ENCODE results near the gene ATP10D. TPM values are rescaled to one million over a fixed set of nuclear protein-coding genes. Genes with fewer than 3 reads are reported as not detected.
A peak's percentile ranks its signal among the peaks of the same experiment; 100 is the strongest.

ATP10D gene
- total RNA-seq, 1 experiment from 2014 or later = 3.8 TPM

DNA sequence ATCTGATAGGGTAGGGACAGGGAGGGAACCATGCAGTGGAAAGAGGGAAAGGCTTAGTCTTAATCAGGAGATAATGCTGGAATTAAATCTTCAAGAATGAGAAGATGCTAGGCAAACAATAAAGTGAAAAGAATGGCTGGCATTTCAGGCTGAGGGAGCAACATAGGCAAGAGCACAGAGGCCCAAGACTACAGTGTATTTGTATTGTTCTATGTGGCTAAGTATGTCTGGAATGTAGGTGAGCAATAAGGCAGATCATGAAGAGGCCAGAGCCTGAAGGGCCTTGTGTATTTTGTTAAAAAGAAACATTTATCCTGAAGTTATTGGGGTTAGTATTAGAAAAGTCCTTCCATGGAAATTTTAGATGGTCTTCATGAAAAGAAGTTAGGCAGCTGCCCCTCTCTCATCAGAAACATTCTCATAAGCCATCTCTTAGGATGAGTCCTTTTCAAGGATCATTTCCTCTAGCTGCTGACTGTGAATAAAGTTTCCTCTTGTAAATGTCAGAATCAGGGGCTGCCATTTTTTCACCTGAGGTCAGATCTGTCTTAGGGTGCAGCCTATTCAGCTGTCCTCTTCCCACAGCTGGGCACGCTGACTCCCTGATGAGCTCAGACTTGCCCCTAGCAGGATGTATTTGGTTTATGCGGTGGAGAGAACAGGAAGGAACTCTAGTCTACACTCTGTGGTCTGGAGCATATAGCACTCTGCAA is 46.3 kb downstream of the ATP10D start:
- H3K36me3 Mint-ChIP-seq (ENCODE audit: insufficient read depth in 1 of 3, low read depth in 3 of 3) = peaks cover 0 to 21% (median 11%) of the 10 kb centered on the region in 3 experiments; a peak in 5 of 7 replicates
- TF ChIP-seq CTCF (conservative IDR thresholded peaks at IDR 0.05) = no peak
- no peak overlapping the region for H2BK5ac ChIP-seq (ENCODE audit: insufficient read length, low read length)
- no peak overlapping the region for H2AK5ac ChIP-seq (ENCODE audit: insufficient read length, low read length)
- H3K27ac Mint-ChIP-seq = peak overlapping the region; percentile 32 to 87 (median 84); a peak in 6 of 7 replicates
- H3K79me2 ChIP-seq (ENCODE audit: insufficient read depth, low read length) = no peaks in the 10 kb centered on the region
- H3K9me3 ChIP-seq (ENCODE audit: control insufficient read depth, low read depth, low read length) = no peaks in the 10 kb centered on the region
- no peaks in the 10 kb centered on the region for H3K79me1 ChIP-seq (ENCODE audit: insufficient read depth, low read depth, low read length, poor library complexity, severe bottlenecking)
- no peak overlapping the region for H3K56ac ChIP-seq (ENCODE audit: insufficient read length, low read depth, low read length)
- no peak overlapping the region for H3K18ac ChIP-seq (ENCODE audit: insufficient read length, low read depth, low read length)
- peaks cover 15 to 19% of the 10 kb centered on the region in 2 experiments for H3K4me1 Mint-ChIP-seq
- no peak overlapping the region for H2BK12ac ChIP-seq (ENCODE audit: insufficient read length, low read depth, low read length)
- H4K8ac ChIP-seq (replicated peaks; ENCODE audit: insufficient read length, low read depth, low read length) = no peak overlapping the region
- H2BK120ac ChIP-seq (ENCODE audit: low read depth, low read length, poor library complexity, severe bottlenecking) = no peak overlapping the region
- H3K27ac ChIP-seq (ENCODE audit: insufficient read length, low read depth, low read length) = peak overlapping the region; percentile 27
- no peak overlapping the region for H3T11ph ChIP-seq (ENCODE audit: low read length)
- H3K27me3 ChIP-seq (ENCODE audit: insufficient read depth, low read length) = no peaks in the 10 kb centered on the region
- H4K91ac ChIP-seq (ENCODE audit: insufficient read length, low read depth, low read length) = no peak overlapping the region
- H3K9ac ChIP-seq (ENCODE audit: extremely low read depth, insufficient read length, low read length) = no peak overlapping the region
- H2BK20ac ChIP-seq (ENCODE audit: low read depth, low read length, poor library complexity, severe bottlenecking) = no peak overlapping the region
- no peak overlapping the region for H2AFZ ChIP-seq (ENCODE audit: low read length)
- H3K4me3 Mint-ChIP-seq = no peak overlapping the region
- H4K20me1 ChIP-seq (ENCODE audit: control insufficient read depth, insufficient read depth, insufficient read length) = no peaks in the 10 kb centered on the region
- peaks cover 3% of the 10 kb centered on the region; the same call in 1 of the 2 replicates for H3K4me1 ChIP-seq (ENCODE audit: insufficient read depth, low read length)
- no peak overlapping the region for H3K4me2 ChIP-seq (ENCODE audit: insufficient read depth, insufficient read length, low read length)
- no CpG with 5 or more reads among the region's 2 CpGs for WGBS (ENCODE audit: extremely low coverage, insufficient read length, low lambda C conversion rate)
- peaks cover 9 to 13% of the 10 kb centered on the region in 2 experiments for H3K9me3 Mint-ChIP-seq
- DNase-seq = no peak
- no peaks in the 10 kb centered on the region for H3K27me3 Mint-ChIP-seq (ENCODE audit: low read depth)
- H2BK15ac ChIP-seq (ENCODE audit: low read depth, low read length) = no peak overlapping the region
- H4K5ac ChIP-seq (ENCODE audit: insufficient read length, low read depth, low read length) = no peak overlapping the region
- no peak overlapping the region; the same call in 1 of the 2 replicates for H3K14ac ChIP-seq (ENCODE audit: insufficient read depth, low read length)
- H3K23ac ChIP-seq (ENCODE audit: insufficient read length, low read depth, low read length) = no peak overlapping the region
- no peak overlapping the region for H3K4ac ChIP-seq (ENCODE audit: low read depth, low read length)
- no peaks in the 10 kb centered on the region for H3K23me2 ChIP-seq (ENCODE audit: insufficient read length, low read depth, low read length, poor library complexity, severe bottlenecking)
